OCI-LY1 (cell line): ENCODE measurements around the gene ALDH3B2.

ENCODE experiments used
- EZH2 ChIP-seq: fragments of 200-600 bp; sonication (generic), shearing (Covaris generic); IDR thresholded peaks from 2 replicates; pipeline ENCODE4 v1.8.0; 2017; ENCODE audit warnings: borderline replicate concordance, mixed run types, mild to moderate bottlenecking, antibody characterized with exemption, low read length, moderate library complexity, mixed read lengths
- TF ChIP-seq, protein P1 (sequence below): fragments of 200-600 bp; sonication (generic), shearing (Covaris generic); IDR thresholded peaks from 2 replicates; pipeline ENCODE4 v1.5.1; 2017; ENCODE audit warnings: mild to moderate bottlenecking, antibody characterized with exemption, low read length, moderate library complexity, mixed read lengths

- TF ChIP-seq, protein P1, sequence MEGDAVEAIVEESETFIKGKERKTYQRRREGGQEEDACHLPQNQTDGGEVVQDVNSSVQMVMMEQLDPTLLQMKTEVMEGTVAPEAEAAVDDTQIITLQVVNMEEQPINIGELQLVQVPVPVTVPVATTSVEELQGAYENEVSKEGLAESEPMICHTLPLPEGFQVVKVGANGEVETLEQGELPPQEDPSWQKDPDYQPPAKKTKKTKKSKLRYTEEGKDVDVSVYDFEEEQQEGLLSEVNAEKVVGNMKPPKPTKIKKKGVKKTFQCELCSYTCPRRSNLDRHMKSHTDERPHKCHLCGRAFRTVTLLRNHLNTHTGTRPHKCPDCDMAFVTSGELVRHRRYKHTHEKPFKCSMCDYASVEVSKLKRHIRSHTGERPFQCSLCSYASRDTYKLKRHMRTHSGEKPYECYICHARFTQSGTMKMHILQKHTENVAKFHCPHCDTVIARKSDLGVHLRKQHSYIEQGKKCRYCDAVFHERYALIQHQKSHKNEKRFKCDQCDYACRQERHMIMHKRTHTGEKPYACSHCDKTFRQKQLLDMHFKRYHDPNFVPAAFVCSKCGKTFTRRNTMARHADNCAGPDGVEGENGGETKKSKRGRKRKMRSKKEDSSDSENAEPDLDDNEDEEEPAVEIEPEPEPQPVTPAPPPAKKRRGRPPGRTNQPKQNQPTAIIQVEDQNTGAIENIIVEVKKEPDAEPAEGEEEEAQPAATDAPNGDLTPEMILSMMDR: no peak
- no peak for TF ChIP-seq EZH2
These were observed 3.3 kb downstream of the ALDH3B2 start for GRCh38 chr11:67671211-67671520.
